Central memory CD4-positive, alpha-beta T cell (primary cell): ENCODE data around the gene NDUFA8.

ENCODE experiments used
- DNase-seq: peaks from one replicate; pipeline ENCODE4 v3.0.0; 2022

Gene NDUFA8

GRCh38 chr9:122184551-122184950 is 25.0 kb upstream of the NDUFA8 start:
- DNase-seq = no peak

GRCh38 chr9:122183501-122183900 is 23.9 kb upstream of the NDUFA8 start:
- DNase-seq = no peak

GRCh38 chr9:122180633-122181032 is 21.1 kb upstream of the NDUFA8 start:
- no peak for DNase-seq

GRCh38 chr9:122179690-122180074 is 20.1 kb upstream of the NDUFA8 start:
- no peak for DNase-seq

GRCh38 chr9:122179054-122179689 is 19.6 kb upstream of the NDUFA8 start:
- no peak for DNase-seq

GRCh38 chr9:122176916-122177315 is 17.3 kb upstream of the NDUFA8 start:
- DNase-seq = no peak

- no peak for DNase-seq
Observed at GRCh38 chr9:122173670-122174069, 14.1 kb upstream of the NDUFA8 start.

GRCh38 chr9:122172131-122172530 is 12.6 kb upstream of the NDUFA8 start:
- no peak for DNase-seq

- no peak for DNase-seq
Observed at GRCh38 chr9:122168356-122168755, 8.8 kb upstream of the NDUFA8 start.

GRCh38 chr9:122164286-122164685 is 4.7 kb upstream of the NDUFA8 start:
- no peak for DNase-seq

- no peak for DNase-seq
Observed at GRCh38 chr9:122162415-122162814, 2.8 kb upstream of the NDUFA8 start.

GRCh38 chr9:122159925-122160246 is 307 bp upstream of the NDUFA8 start:
- DNase-seq = no peak

GRCh38 chr9:122158202-122158601 is 1.4 kb downstream of the NDUFA8 start:
- DNase-seq = no peak

GRCh38 chr9:122155796-122156195 is 3.8 kb downstream of the NDUFA8 start:
- no peak for DNase-seq

GRCh38 chr9:122151267-122151828 is 8.2 kb downstream of the NDUFA8 start:
- DNase-seq = no peak

- DNase-seq = no peak
Observed at GRCh38 chr9:122145592-122145863, 14.1 kb downstream of the NDUFA8 start.

- no peak for DNase-seq
Observed at GRCh38 chr9:122144836-122145591, 14.6 kb downstream of the NDUFA8 start.

GRCh38 chr9:122143876-122144405 is 15.6 kb downstream of the NDUFA8 start:
- no peak for DNase-seq

- no peak for DNase-seq
Observed at GRCh38 chr9:122143296-122143695, 16.3 kb downstream of the NDUFA8 start.

- DNase-seq = no peak
Observed at GRCh38 chr9:122141671-122142070, 17.9 kb downstream of the NDUFA8 start.

- DNase-seq = no peak
Observed at GRCh38 chr9:122140368-122141193, 19.0 kb downstream of the NDUFA8 start.

- DNase-seq = no peak
Observed at GRCh38 chr9:122138560-122139268, 20.9 kb downstream of the NDUFA8 start.

- DNase-seq = no peak
Observed at GRCh38 chr9:122135529-122135859, 24.1 kb downstream of the NDUFA8 start.
